Measurements from ENCODE around the gene TOP3B.

The TOP3B gene

DNA sequence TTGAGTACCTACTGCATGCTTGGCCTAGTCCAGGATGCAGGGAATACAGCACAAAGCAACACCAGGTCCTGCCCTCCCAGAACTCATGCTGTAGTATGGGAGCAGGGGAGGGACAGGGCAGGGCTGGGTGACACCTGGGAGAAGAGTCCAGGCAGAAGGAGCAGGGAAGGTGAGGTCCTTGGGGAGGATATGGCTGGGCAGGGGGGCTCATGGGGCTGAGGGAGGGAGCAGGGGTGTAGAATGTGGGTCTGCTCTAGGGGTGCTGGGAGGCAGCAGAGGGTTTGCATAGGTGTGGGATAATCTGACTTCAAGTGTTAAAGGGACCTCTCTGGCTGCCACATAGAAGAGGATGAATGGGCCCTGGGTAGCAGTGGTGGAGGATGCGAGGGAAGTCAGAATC lies 4.8 kb downstream of the TOP3B start:
- DNase-seq: no peak

GRCh38 chr22:21975854-21976345 lies 6.7 kb downstream of the TOP3B start:
- no peak for DNase-seq

- DNase-seq: no peak
These were observed 7.3 kb downstream of the TOP3B start for GRCh38 chr22:21975273-21975672.

DNA sequence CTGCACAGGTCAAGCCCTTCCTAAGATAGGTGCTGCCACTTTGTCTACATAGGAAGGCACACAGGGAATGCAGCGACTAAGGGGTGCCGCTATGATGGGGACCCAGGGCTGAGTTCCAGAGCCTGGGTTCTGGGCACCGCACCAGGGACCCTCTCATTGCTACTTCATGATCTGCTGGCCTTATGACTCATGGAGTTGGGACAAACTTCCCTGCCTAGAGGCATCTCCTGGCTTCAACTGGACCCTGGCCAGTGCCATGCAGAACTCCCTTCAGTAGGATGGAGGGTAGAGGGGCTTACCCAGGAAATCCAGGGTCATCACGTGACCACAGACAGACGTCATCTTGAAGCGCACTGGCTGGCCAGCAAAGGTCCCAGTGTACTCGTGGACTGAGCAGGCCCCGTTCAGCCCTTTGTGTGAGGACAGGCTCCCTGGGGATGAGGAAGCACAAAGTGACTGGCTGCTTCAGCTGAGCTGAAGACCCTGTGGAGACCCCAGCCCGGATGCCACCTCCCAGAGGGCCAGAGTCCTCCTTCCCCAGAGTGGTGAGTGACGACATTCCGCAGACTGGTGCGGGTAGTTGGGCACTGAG lies 8.4 kb downstream of the TOP3B start:
- no peak for DNase-seq

GRCh38 chr22:21972806-21973205 lies 9.8 kb downstream of the TOP3B start:
- DNase-seq: no peak

DNA sequence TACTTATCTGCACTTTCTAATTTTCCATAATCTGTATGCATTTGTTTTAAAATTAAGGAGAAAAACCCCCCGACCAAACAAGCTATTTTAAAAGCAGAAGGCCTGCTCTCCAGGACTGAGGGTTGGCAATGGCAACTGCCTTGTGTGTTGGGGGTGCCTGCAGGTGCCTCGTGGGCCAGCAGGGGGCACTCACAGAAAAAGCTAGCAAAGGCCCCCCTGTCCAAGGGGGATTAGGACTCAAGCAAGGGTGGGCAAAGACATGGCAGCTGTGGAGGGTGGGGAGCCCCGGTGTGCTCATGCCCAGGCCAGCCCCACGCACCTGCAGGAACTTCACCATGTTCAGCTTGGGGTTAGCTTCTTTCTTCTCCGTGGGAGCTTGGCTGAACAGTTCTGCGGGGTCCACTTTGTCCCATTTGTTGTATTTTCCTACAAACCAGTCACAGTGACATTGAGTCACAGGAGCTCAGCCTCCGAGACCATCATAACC lies 10.3 kb downstream of the TOP3B start:
- DNase-seq: peak; percentile 9

DNA sequence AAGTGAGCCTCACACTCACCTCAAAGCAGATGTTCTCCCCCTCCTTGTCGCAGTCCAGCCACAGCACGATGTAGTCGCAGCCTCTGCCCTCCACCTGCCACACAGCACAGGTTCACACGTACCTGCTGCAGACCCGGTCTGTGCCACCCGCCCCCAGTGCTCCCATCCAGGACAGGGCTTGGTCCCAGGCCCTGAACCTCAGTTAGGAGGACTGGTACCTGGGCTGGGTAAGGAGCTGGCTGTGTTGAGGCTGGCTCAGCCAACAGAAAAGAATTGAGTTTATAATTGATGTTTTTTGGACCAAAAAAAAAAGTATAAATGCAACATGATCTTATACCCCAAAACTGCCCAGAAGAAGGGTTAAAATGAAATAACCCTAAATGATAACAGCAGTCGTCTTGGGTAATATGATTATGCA lies 10.7 kb downstream of the TOP3B start:
- no peak for DNase-seq

DNA sequence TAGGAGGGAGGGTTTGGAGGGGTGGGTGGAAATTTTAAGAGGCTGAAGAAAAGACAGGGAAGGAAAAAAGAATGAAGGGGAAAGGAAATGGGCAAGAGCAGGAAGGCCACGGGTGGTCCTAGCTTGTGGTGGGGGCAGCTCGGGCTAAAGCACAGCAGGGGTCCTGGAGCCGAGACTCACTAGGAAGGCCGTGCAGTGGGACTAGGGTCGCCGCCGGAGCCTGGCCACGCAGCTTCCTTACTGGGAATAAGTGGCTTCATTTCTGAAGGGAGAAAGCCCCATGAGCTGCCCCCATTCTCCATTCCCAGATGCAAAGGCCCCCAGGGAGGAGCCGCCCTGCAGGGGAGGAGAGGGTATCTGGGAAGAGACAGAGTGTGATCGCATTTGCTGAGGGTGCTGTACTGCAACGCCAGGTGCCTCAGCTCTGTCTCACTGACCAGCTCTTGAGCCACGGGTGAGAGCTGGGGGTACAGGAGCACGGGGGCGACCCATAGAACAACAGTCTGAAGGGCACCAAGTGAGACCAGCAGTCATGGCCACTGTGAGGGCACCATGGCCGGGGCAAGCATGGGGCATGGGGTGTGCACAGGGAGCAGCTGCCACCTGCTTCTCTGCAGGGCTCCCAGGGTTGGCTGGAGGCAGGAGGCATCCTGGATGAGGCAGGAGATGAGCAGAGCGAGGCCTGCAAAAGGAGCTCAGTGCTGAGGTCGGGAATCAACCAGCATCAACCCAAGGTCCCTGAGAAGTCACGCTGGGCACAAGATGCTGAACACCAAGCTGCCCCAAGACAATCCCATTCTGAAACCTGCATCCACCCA lies 11.6 kb downstream of the TOP3B start:
- no peak for DNase-seq

- no peak for DNase-seq
These were observed 12.4 kb downstream of the TOP3B start for GRCh38 chr22:21970037-21970799.

- no peak for DNase-seq
These were observed 14.0 kb downstream of the TOP3B start for GRCh38 chr22:21968452-21969129.

GRCh38 chr22:21967693-21968271 lies 14.8 kb downstream of the TOP3B start:
- DNase-seq: no peak

- no peak for DNase-seq
These were observed 15.7 kb downstream of the TOP3B start for GRCh38 chr22:21966643-21967516.

DNA sequence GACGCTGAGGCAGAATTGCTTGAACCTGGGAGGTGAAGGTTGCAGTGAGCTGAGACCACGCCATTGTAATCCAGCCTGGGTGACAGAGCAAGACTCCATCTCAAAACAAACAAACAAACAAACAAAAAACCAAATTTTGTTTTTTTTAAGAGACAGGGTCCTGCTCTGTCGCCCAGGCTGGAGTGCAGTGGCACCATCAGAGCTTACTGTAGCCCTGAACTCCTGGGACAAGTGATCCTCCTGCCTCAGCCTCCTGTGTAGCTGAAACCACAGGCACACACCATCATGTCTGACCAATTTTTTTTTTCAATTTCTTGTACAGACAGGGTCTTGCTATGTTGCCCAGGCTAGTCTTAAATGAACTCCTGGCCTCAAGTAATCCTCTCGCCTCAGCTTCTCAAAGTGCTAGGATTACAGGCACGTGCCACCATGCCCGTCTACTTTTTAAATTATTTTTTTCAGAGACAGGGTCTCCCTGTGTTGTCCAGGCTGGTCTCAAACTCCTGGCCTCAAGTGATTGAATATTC lies 16.8 kb downstream of the TOP3B start:
- DNase-seq: no peak

DNA sequence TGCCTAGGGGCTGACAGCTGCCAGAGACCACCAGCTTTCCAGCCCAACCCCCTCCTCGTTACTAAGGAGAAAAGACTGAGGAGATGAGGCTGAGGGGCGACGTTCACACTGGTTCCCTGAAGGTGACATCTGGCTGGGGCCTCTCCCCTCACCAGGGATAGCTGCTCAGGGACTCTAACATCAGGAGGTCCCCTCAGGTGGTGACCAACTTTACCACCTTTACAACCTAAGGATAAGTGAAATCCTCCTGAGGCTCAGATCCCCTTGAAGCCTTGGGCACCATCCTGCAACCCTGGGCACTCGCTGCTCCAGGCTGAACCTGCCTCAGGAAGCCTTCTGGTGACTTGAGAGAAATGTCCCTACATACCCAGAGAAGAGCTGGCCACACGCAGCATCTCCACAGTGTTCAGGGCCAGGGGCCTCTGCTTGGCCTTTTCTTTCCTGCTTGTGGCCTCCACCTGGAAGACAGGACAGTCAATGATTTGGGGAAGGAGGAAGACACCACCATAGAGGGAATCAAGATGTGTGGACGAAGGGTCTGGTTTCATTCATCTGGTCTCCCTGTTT lies 17.6 kb downstream of the TOP3B start:
- no peak for DNase-seq

DNA sequence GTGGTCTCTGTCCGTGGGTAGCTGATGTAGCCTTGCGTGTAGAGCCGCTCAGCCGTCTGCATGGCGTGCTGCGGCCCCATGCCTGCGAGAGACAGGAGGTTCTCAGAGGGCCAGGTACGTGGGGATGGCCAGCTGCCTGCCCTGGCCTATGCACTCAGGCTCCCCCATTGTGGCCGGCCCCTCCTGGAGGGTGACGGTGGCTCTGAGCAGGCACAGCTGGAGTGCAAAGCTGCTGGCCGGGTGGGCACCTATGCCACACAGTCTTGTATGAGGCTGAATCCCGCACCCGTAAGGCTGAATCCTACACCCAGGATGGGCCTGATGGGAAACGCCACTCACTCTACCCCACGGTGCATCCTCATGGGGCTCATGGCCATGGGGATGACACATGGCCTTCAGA lies 18.4 kb downstream of the TOP3B start:
- no peak for DNase-seq

DNA sequence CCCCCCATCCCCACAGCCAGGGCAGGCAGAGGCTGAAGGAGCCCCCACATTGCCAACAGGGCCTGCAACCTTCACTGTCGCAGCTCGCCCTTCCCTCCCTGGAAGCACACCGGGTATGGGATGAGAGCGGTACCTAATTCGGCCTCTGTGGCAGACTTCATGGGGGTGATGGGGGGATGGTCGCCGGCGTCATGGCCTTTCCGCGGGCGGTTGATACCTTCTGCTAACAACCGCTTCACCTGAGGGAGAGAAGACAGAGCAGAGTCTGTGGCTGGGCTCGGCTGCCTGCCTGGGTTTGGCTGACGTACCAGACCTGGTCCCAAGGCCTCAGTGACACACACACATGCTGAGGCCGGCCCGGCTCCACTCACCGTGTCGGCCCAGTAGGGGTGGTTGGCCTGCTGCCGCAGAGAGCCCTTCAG lies 18.8 kb downstream of the TOP3B start:
- no peak for DNase-seq

- DNase-seq: no peak
These were observed 19.3 kb downstream of the TOP3B start for GRCh38 chr22:21963286-21963685.

DNA sequence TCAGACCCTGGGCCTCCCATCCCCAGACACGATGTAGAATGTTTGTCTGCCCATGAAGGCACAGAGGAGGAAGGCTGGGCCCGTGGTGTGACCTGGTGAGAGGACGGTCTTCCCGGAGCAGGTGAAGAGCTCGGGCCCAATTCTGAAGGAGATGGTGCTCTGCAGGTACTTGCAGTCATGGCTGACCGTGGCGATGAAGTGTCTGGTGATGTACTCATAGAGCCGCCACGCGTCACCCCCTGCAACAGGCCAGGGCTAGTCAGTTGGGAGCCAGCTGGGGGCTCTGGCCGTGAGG lies 20.0 kb downstream of the TOP3B start:
- DNase-seq: no peak

DNA sequence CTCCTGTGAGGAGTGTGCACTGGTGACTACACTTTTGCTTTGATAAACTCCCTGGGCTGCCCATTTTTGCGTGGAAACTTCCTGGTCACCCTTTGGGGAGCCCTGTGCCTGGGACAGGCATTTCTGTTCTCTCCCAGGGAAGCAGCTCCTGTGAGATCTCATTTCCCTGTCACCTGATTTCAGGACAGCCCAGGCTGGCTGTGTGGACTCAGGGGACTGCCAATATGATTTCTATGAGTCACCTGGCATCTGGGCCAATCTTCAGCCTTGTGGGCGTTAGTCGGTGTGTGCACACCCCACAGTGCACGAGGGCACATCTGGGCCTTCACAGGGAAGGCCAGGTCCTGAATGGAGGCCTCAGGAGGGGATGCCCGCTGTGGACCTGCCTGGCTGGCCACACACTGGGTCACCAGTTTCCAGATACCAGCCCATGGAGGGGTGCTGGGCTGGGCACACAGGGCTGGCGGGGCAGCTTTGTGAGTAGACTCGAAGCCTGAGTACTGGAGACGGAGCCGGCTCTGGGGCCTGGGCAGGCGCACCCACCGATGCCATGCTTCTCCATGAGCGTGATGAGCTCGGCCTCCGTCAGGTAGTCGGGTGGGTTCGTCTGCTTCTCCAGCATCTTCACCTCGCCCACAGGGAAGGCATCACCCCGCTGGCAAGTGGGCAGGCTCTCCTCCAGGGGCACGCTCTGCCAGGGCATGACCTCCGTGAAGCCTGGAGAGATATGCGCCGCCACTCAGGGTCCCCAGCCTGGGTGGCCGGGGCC lies 20.5 kb downstream of the TOP3B start:
- no peak for DNase-seq

DNA sequence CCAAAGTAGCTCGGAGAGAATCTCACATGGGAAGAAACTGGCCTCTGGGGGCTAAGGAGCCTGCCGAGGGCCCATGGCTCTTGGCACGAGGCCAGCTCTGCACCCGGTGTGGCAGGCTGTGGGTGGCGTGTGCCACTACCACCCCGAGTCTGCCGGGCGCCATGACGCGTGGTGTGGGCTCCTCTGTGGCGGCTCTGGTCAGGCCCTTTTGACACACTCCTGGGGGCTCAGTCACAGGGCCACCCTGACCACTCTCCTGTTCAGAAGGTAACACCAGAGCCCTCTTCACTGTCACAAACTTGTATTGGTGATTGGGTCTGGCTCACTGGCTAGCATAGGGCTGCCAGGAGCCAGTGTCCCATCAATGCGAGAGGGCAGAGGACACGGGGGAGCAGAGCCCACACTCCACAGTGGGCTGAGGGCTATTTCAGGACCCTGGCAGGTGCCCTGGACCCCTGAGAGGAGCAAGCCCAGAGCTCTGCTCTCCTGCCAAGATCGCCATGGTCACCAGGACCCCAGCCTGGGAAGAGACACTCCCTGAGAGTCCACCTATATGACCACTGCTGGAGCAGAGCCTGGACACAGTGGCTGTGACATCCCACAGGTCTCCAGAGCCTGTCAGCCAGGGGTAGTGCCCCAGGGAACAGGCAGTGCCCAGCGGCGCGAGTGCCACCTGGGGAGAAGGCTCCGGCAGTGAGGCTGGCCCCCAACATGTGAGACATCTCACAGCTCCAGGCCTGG lies 21.3 kb downstream of the TOP3B start:
- DNase-seq: no peak
